CD4-positive, alpha-beta T cell (primary cell): ENCODE results near the gene ANKS1B. TPM values are rescaled to one million over a fixed set of nuclear protein-coding genes. Genes with fewer than 3 reads are reported as not detected.

Source experiments
- ATAC-seq: fragments of 200-7000 bp; cut with Tn5 transposase; one replicate; pipeline ENCODE4 v1.10.0; 2022; ENCODE audit warnings: mild to moderate bottlenecking; ENCODE audit not compliant: poor library complexity
- CTCF ChIA-PET: fragments of 350-600 bp; sonication (Branson Sonifier 250); formaldehyde crosslinking; loops from one replicate; lab custom pipeline; 2021; ENCODE audit warnings: antibody characterized with exemption, inconsistent platforms; lab: Charles Lee
- POLR2A ChIA-PET: fragments of 350-600 bp; sonication (Branson Sonifier 250); formaldehyde crosslinking; loops from one replicate; lab custom pipeline; 2021; ENCODE audit warnings: antibody characterized with exemption, inconsistent platforms; lab: Charles Lee
- DNase-seq, 14 experiments: peaks; one replicate each; pipeline ENCODE4 v3.0.0-alpha.2; 2013 to 2020; ENCODE audit warnings: mixed read lengths in 2 of 14
- H3K27ac ChIP-seq, 2 donors: one replicate each; pipeline versions ENCODE4 v1.5.1 to v1.7.0; 2013; ENCODE audit warnings: low read length in 2 of 2, low read depth in 1 of 2, mild to moderate bottlenecking in 1 of 2
- H3K27me3 ChIP-seq, 2 experiments: 1 replicate in 1 of 2; 2 replicates in 1 of 2; pipeline versions ENCODE4 v1.6.1 to v1.7.0; 2013; ENCODE audit warnings: low read length in 2 of 2, control low read depth in 1 of 2, mild to moderate bottlenecking in 1 of 2, moderate library complexity in 1 of 2; ENCODE audit not compliant: insufficient read depth in 2 of 2, control insufficient read depth in 1 of 2
- H3K36me3 ChIP-seq: one replicate; pipeline ENCODE4 v1.6.1; 2013; ENCODE audit warnings: low read length, control low read depth; ENCODE audit not compliant: insufficient read depth
- H3K4me1 ChIP-seq: one replicate; pipeline ENCODE4 v1.6.1; 2013; ENCODE audit warnings: low read length, control low read depth; ENCODE audit not compliant: insufficient read depth
- H3K4me3 ChIP-seq: one replicate; pipeline ENCODE4 v1.5.1; 2013; ENCODE audit warnings: mild to moderate bottlenecking, low read length, moderate library complexity
- H3K9me3 ChIP-seq, 2 experiments: 1 replicate in 1 of 2; 2 replicates in 1 of 2; pipeline versions ENCODE4 v1.6.1 to v1.7.0; 2013; ENCODE audit warnings: low read length in 2 of 2, mild to moderate bottlenecking in 2 of 2, control low read depth in 1 of 2, moderate library complexity in 1 of 2; ENCODE audit not compliant: control insufficient read depth in 1 of 2, insufficient read depth in 1 of 2
- H3K27ac Mint-ChIP-seq: one replicate; pipeline ENCODE4 v1.8.0; 2020; ENCODE audit warnings: mixed read lengths
- H3K27me3 Mint-ChIP-seq: one replicate; pipeline ENCODE4 v1.8.0; 2021; ENCODE audit warnings: mixed read lengths
- H3K36me3 Mint-ChIP-seq: one replicate; pipeline ENCODE4 v1.8.0; 2021; ENCODE audit warnings: low read depth, mixed read lengths
- H3K4me1 Mint-ChIP-seq: one replicate; pipeline ENCODE4 v1.8.0; 2021; ENCODE audit warnings: low read depth, mixed read lengths
- H3K4me3 Mint-ChIP-seq: one replicate; pipeline ENCODE4 v1.8.0; 2020; ENCODE audit warnings: mild to moderate bottlenecking, mixed read lengths
- H3K9me3 Mint-ChIP-seq: one replicate; pipeline ENCODE4 v1.8.0; 2020; ENCODE audit warnings: mixed read lengths
- intact Hi-C, 2 experiments: fragments of 100-400 bp; cut with DNase I in 1 of 2; cut with micrococcal nuclease in 1 of 2; formaldehyde crosslinking; loops; one replicate each; pipeline versions ENCODE4 v1.15.1 to v1.9.0; 2023 to 2025; cut with DNase I, micrococcal nuclease
- total RNA-seq, 174 experiments: library from RNA in 2 of 174; stranded (reverse) in 2 of 174; gene quantifications; one replicate each; pipeline ENCODE4 v1.2.3 and lab custom pipeline; 2021 to 2026
- TF ChIP-seq, protein P1 (sequence below): fragments of 200-600 bp; IDR thresholded peaks from one replicate; pipeline ENCODE4 v1.8.0; 2022; ENCODE audit warnings: antibody characterized with exemption, mild to moderate bottlenecking

Gene ANKS1B
- total RNA-seq, 2 experiments from 2014 or later = 0.16 to 1.1 TPM

DNA sequence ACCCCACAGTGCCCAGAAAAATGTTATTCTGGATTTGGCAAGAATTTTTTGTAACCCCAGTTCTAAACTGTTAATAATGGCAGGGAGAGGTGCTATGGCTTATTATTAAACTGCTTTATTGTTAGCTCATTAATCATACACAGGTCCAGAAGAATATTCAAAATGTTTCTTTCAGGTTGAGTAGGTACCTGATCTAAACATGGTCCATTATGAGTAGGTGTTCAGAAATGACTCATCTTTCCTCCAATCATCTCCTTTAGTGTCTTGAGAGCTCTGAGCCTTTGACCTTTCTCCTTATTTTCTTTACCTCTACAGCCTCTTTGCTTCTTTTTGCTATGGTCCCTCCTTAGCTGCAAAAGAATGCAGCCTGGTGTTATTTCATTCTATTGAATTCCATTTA is 548.2 kb downstream of the ANKS1B start:
- intact Hi-C loops = no loop called here
- Mint-ChIP-seq H3K27me3 (no peaks in the 10 kb centered on the region), H3K4me3 (no peak overlapping the region), H3K36me3 (no peaks in the 10 kb centered on the region), H3K4me1 (no peaks in the 10 kb centered on the region), H3K9me3 (peaks cover 2% of the 10 kb centered on the region), H3K27ac (no peak overlapping the region)
- H3K27me3 ChIP-seq = no peaks in the 10 kb centered on the region
- ATAC-seq = no peak
- TF ChIP-seq, protein P1, sequence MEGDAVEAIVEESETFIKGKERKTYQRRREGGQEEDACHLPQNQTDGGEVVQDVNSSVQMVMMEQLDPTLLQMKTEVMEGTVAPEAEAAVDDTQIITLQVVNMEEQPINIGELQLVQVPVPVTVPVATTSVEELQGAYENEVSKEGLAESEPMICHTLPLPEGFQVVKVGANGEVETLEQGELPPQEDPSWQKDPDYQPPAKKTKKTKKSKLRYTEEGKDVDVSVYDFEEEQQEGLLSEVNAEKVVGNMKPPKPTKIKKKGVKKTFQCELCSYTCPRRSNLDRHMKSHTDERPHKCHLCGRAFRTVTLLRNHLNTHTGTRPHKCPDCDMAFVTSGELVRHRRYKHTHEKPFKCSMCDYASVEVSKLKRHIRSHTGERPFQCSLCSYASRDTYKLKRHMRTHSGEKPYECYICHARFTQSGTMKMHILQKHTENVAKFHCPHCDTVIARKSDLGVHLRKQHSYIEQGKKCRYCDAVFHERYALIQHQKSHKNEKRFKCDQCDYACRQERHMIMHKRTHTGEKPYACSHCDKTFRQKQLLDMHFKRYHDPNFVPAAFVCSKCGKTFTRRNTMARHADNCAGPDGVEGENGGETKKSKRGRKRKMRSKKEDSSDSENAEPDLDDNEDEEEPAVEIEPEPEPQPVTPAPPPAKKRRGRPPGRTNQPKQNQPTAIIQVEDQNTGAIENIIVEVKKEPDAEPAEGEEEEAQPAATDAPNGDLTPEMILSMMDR = no peak
- ChIA-PET POLR2A (no interaction called here), CTCF (no interaction called here)
- no peak for DNase-seq
- no peak overlapping the region for H3K4me3 ChIP-seq
- H3K36me3 ChIP-seq = no peaks in the 10 kb centered on the region
- no peak overlapping the region for H3K27ac ChIP-seq
- no peaks in the 10 kb centered on the region for H3K9me3 ChIP-seq
- no peaks in the 10 kb centered on the region for H3K4me1 ChIP-seq

DNA sequence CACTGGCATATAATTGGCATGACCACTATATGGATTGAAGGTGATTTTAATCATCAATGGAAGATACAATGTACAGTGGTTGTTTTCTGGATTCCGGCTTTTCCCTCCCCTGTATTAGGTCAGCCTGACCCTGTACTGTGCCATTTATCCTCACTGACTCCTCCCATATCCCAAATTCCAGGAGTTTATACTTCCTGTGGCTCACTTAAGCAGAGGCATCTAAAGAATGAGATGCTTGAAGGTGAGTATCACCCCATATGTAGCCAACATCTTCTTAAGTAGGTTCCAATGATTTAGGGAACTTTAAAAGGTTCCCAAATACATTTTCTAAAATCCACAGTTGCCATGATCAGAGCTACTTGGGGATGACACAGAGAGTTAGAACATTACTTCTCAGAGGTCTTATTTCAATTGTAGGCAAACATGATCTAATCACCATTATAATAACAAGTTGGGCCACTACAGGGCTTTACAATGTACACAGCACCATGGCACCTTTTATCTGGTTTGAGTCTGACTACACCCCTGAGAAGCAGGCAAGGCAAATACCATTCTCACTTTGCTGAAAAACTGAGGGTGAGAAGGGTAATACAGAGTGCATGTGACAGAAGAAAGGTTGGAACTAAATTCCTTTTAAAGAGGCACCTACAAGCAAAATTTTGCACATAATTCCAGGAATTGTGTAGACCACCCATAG is 549.5 kb downstream of the ANKS1B start:
- Histone ChIP-seq H3K27ac (no peak overlapping the region), H3K36me3 (no peaks in the 10 kb centered on the region), H3K4me3 (no peak overlapping the region), H3K27me3 (no peaks in the 10 kb centered on the region), H3K9me3 (no peaks in the 10 kb centered on the region), H3K4me1 (no peaks in the 10 kb centered on the region)
- Mint-ChIP-seq H3K4me3 (no peak overlapping the region), H3K36me3 (no peaks in the 10 kb centered on the region), H3K4me1 (no peaks in the 10 kb centered on the region), H3K9me3 (peaks cover 2% of the 10 kb centered on the region), H3K27ac (no peak overlapping the region), H3K27me3 (no peaks in the 10 kb centered on the region)
- no peak for ATAC-seq
- TF ChIP-seq, protein P1 = no peak
- intact Hi-C loops = no loop called here
- CTCF ChIA-PET = no interaction called here
- DNase-seq = no peak
- POLR2A ChIA-PET = no interaction called here

DNA sequence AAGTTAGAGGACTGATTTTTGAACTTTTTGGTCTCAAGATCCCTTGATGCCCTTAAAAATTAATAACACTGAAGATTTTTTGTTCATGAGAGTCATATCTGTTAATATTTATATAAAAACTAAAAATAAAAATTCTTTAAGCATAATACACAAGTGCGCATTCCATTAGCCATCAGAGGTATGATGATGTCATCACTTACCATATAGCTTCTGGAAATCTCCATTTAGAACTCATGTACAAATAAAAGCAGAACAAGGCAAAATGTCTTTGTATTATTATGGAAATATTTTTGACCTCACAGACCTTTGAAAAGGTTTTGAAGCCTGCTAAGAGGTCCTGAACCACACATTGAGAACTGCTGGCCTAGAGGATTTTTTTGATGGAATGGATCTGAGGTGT is 551.6 kb downstream of the ANKS1B start:
- no peaks in the 10 kb centered on the region for H3K36me3 Mint-ChIP-seq
- intact Hi-C loops = no loop called here
- no peaks in the 10 kb centered on the region for H3K4me1 Mint-ChIP-seq
- ChIA-PET POLR2A (no interaction called here), CTCF (no interaction called here)
- Histone ChIP-seq H3K4me3 (no peak overlapping the region), H3K4me1 (no peaks in the 10 kb centered on the region), H3K27me3 (no peaks in the 10 kb centered on the region), H3K36me3 (no peaks in the 10 kb centered on the region), H3K27ac (no peak overlapping the region), H3K9me3 (no peaks in the 10 kb centered on the region)
- no peak overlapping the region for H3K4me3 Mint-ChIP-seq
- H3K9me3 Mint-ChIP-seq = peaks cover 2% of the 10 kb centered on the region
- DNase-seq (no peak), ATAC-seq (no peak)
- TF ChIP-seq, protein P1 = no peak
- H3K27ac Mint-ChIP-seq = no peak overlapping the region
- H3K27me3 Mint-ChIP-seq = no peaks in the 10 kb centered on the region
